ENCODE data around the gene CDH13.

The CDH13 gene

GRCh38 chr16:83350481-83350880, 723.7 kb downstream of the CDH13 start:
- TF ChIP-seq CTCF (IDR thresholded peaks at IDR 0.05; ENCODE audit: insufficient read depth, low read length, poor library complexity, severe bottlenecking): no peak
- no peak for DNase-seq (ENCODE audit: extremely low read depth, insufficient read length)
- H3K27me3 ChIP-seq (replicated peaks; ENCODE audit: control insufficient read depth, insufficient read depth, low read length): no peaks in the 10 kb centered on the region; the same call in 1 of the 2 replicates
- no peak overlapping the region for H3K4me3 ChIP-seq (replicated peaks; ENCODE audit: low read depth, low read length)
- H3K36me3 ChIP-seq (ENCODE audit: control insufficient read depth, insufficient read depth, low read length): no peaks in the 10 kb centered on the region

- DNase-seq (ENCODE audit: extremely low read depth, insufficient read length): no peak
- no peak overlapping the region for H3K4me3 ChIP-seq (replicated peaks; ENCODE audit: low read depth, low read length)
- TF ChIP-seq CTCF (IDR thresholded peaks at IDR 0.05; ENCODE audit: insufficient read depth, low read length, poor library complexity, severe bottlenecking): no peak
- H3K36me3 ChIP-seq (ENCODE audit: control insufficient read depth, insufficient read depth, low read length): no peaks in the 10 kb centered on the region
- no peaks in the 10 kb centered on the region for H3K27me3 ChIP-seq (replicated peaks; ENCODE audit: control insufficient read depth, insufficient read depth, low read length)
These were observed 725.1 kb downstream of the CDH13 start for GRCh38 chr16:83351846-83352245.

GRCh38 chr16:83353241-83353640, 726.5 kb downstream of the CDH13 start:
- Histone ChIP-seq H3K4me3 (replicated peaks; ENCODE audit: low read depth, low read length) (no peak overlapping the region), H3K36me3 (ENCODE audit: control insufficient read depth, insufficient read depth, low read length) (no peaks in the 10 kb centered on the region), H3K27me3 (replicated peaks; ENCODE audit: control insufficient read depth, insufficient read depth, low read length) (no peaks in the 10 kb centered on the region)
- no peak for TF ChIP-seq CTCF (IDR thresholded peaks at IDR 0.05; ENCODE audit: insufficient read depth, low read length, poor library complexity, severe bottlenecking)
- DNase-seq (ENCODE audit: extremely low read depth, insufficient read length): no peak

GRCh38 chr16:83354015-83354414, 727.2 kb downstream of the CDH13 start:
- H3K4me3 ChIP-seq (replicated peaks; ENCODE audit: low read depth, low read length): no peak overlapping the region
- TF ChIP-seq CTCF (IDR thresholded peaks at IDR 0.05; ENCODE audit: insufficient read depth, low read length, poor library complexity, severe bottlenecking): no peak
- no peaks in the 10 kb centered on the region for H3K36me3 ChIP-seq (ENCODE audit: control insufficient read depth, insufficient read depth, low read length)
- no peaks in the 10 kb centered on the region for H3K27me3 ChIP-seq (replicated peaks; ENCODE audit: control insufficient read depth, insufficient read depth, low read length)
- no peak for DNase-seq (ENCODE audit: extremely low read depth, insufficient read length)

GRCh38 chr16:83355570-83356218, 728.9 kb downstream of the CDH13 start:
- Histone ChIP-seq H3K36me3 (ENCODE audit: control insufficient read depth, insufficient read depth, low read length) (no peaks in the 10 kb centered on the region), H3K4me3 (replicated peaks; ENCODE audit: low read depth, low read length) (no peak overlapping the region), H3K27me3 (replicated peaks; ENCODE audit: control insufficient read depth, insufficient read depth, low read length) (no peaks in the 10 kb centered on the region)
- no peak for TF ChIP-seq CTCF (IDR thresholded peaks at IDR 0.05; ENCODE audit: insufficient read depth, low read length, poor library complexity, severe bottlenecking)
- no peak for DNase-seq (ENCODE audit: extremely low read depth, insufficient read length)

GRCh38 chr16:83356266-83356665, 729.5 kb downstream of the CDH13 start:
- no peak for DNase-seq (ENCODE audit: extremely low read depth, insufficient read length)
- H3K27me3 ChIP-seq (replicated peaks; ENCODE audit: control insufficient read depth, insufficient read depth, low read length): no peaks in the 10 kb centered on the region
- peak; percentile 67 for TF ChIP-seq CTCF (IDR thresholded peaks at IDR 0.05; ENCODE audit: insufficient read depth, low read length, poor library complexity, severe bottlenecking)
- no peak overlapping the region for H3K4me3 ChIP-seq (replicated peaks; ENCODE audit: low read depth, low read length)
- H3K36me3 ChIP-seq (ENCODE audit: control insufficient read depth, insufficient read depth, low read length): no peaks in the 10 kb centered on the region
